KBM-7 (cell line): ENCODE data around the gene CXCL14.
A peak's percentile ranks its signal among the peaks of the same experiment; 100 is the strongest.

ENCODE experiments used
- DNase-seq: peaks from one replicate; pipeline ENCODE4 v3.0.0-alpha.2; 2015
- in situ Hi-C: fragments of 300-500 bp; cut with MboI; formaldehyde crosslinking; loops from 2 replicates; pipeline ENCODE4 v1.14.3; 2020; ENCODE audit warnings: low sequenced_read_pairs, low pct_unique_long_range_greater_than_20kb, mixed read lengths

Gene CXCL14, protein sequence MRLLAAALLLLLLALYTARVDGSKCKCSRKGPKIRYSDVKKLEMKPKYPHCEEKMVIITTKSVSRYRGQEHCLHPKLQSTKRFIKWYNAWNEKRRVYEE

DNA sequence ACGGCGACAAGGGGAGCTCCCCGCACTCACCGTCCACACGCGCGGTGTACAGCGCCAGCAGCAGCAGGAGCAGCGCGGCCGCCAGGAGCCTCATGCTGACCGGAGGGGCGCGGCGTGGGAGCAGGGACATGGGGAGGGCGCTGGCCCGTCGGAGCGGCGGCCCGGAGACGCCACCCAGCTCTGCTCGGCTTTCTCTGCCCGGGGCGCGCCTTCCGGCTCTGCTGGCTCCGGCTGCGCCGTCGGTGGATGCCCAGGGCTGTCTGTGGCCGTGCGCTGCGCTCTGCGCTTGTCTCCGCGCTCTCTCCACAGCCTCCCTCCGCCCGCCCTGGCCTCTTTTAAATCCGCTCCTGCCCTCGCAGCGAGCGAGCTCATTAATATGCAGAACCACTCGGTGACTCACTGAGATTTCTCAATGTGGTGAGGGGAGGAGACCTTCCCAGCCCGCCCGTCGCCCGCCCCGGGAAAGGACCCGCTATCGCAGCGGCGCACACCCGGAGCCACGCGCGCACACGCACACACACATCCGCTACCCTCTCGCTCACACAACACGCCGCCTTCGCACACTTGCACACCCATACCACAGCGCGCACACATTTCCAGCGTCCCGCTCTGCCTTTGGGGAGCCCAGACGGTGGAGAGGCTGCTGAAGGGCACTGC, at the start of gene CXCL14:
CXCL14 (minus strand) TSS at position 307 of the 657 bp plus-strand sequence; CDS start at position 94, 213 bp downstream.
- DNase-seq, result peak; percentile 16
- in situ Hi-C loops, result no loop called here

DNA sequence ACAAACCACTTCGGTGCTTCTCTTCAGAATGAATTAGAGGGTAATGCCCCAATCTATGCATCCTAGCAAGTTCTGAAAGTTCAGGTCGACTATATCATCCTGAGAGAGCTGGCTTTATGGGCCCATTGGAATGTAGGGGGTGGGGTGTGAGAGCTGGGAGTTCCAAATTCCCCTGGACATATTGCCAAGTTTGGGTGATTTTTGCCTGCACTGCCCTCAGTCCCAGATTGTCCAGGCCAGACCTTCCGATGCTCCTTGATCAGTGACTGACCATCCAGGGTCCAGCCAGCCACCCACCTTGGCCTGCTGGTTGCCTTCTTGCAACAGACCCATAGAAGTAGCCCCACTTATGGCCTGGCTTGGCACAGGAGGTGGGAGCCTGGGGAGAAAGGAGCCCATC, 47.8 kb upstream of the CXCL14 start:
- DNase-seq, result no peak
- in situ Hi-C loops, result no loop called here

DNA sequence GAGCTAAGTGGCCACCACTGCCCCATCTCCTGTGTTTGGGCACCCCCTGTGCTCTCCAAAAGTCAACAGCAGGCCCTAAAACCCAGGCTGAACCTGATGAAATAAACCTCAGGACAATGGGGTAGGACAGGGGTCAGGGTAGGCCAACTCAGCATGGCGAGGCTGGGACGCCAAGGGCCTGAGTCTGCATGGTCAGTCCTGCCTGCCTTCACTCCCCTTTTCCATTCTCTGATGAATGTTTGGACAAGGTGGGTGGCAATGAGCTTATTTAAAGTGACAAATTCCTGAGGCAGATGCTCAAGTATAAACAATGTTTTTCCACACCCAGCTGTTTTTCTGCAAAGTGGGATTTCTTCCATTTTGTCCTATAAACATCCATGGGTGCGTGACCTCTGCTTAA, 47.2 kb upstream of the CXCL14 start:
- no peak for DNase-seq
- in situ Hi-C loops, result no loop called here

DNA sequence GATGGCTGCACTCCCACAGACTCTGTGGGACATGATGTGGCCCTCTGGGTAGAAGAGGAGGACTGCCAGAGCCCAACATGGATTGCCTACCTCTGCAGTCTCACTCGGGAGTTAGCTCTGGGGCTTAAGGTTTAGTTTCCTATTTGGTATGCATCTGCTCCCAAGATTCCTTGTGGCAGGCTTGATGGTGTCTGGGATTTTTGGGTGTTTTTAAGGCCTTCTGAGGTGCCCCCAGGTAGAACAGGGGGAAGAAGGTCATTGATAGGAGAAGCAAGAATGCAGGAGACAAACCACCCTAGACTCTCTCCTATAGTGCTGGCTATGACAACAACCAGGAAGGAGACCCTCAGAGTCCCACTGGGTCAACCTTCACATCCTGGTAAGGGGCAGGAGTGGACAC, 46.7 kb upstream of the CXCL14 start:
- in situ Hi-C loops, result no loop called here
- no peak for DNase-seq

DNA sequence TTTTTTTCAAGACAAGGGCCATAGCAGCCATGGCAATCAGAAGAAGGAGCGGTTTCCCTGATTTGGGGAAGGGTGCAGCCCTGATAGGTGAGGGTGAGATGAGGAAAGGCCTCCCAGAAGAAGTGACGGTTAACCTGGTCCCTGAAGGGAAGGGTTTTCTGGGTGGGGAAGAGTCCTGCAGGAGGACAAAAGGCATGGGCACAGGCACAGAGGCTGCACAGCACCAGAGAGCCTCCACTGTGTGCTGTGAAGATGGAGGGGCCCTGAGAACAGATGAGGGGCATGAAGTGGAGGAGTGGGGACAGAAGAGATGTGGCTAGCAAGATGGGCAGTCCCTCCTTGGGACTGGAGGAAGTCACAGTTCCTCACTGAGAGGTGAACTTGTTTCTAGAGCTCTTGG, 46.3 kb upstream of the CXCL14 start:
- no peak for DNase-seq
- in situ Hi-C loops, result no loop called here

DNA sequence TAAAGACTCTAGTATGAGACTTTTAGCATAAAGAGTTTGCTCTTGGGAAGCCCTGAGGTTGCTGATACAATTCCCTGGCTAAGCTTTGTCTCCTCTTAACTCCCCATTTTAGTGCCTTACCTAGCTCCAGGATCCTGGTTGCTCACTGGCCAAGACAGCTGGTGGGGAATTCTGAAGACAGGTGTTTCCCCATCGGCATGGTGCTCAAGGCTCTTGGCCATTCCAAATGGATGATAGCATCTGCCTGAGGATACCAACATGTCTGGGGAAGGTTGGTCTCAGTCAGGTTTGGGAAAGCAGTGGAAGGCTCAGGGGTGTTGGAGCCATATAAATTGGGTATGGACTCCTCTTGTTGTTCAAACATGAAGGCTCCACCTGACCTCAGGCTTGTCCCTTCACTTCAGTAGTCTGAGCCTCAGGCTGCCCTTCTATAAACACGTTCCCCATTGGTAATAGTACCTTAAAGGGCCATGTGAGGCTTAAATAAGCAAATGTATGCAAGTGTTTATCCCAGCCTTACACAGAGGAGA, 44.5 kb upstream of the CXCL14 start:
- no peak for DNase-seq
- in situ Hi-C loops, result no loop called here

DNA sequence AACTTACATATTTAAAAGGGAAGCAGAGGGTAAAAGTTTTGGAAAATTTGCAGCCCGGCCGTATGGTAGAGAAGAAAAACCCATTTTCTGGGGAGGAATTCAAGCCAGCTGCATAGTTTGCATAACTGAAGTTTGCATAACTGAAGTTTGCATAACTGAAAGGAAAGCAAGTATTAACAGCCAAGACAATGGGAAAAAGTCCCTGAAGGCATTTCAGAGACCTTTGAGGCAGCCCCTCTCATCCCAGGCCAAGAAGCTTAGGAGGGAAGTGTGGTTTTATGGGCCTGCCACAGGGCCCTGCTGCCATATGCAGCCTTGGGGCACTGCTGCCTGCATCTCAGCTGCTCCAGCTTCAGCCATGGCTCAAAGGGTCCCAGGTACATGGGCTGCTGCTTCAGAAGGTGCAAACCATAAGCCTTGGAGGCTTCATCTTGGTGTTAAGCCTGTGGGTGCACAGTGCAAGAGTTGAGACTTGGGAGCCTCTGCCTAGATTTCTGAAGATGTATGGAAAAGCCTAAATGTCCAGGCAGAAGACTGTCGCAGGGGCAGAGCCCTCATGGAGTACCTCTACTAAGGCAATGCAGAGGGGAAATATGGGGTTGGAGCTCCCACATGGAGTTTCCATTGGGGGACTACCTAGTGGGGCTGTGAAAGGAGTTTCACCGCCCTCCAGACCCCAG, 36.9 kb upstream of the CXCL14 start:
- no peak for DNase-seq
- in situ Hi-C loops, result no loop called here

DNA sequence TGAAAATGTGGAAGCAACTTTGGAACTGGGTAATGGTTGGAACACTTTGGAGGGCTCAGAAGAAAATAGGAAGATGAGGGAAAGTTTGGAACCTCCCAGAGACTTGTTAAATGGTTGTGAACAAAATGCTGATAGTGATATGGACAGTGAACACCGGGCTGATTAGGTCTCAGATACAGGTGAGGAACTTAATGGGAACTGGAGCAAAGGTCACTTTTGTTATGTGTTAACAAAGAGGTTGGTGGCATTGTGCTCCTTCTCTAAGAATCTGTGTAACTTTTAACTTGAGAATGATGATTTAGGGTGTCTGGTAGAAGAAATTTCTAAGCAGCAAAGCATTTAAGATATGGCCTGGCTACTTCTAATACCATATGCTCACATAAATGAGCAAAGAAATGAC, 36.4 kb upstream of the CXCL14 start:
- DNase-seq, result no peak
- in situ Hi-C loops, result no loop called here

DNA sequence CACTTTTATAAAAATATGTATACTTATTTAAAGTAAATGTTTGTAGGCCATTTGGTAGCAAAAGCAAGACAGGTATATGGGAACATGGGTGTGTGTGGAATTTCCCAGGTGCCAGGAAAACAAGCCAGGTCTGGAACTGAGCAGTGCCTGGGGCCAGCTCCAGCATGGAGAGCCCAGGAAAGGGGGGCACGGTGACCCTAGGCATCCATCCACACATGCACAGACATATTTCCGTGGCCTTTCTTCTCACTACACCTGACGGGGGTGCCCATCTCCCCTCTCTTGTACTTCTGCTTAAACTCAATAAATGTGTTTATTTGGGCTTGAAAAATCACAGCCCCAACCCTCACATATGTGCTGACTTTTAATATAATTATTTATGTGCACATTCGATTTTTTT, 31.2 kb upstream of the CXCL14 start:
- DNase-seq, result no peak
- in situ Hi-C loops, result no loop called here

DNA sequence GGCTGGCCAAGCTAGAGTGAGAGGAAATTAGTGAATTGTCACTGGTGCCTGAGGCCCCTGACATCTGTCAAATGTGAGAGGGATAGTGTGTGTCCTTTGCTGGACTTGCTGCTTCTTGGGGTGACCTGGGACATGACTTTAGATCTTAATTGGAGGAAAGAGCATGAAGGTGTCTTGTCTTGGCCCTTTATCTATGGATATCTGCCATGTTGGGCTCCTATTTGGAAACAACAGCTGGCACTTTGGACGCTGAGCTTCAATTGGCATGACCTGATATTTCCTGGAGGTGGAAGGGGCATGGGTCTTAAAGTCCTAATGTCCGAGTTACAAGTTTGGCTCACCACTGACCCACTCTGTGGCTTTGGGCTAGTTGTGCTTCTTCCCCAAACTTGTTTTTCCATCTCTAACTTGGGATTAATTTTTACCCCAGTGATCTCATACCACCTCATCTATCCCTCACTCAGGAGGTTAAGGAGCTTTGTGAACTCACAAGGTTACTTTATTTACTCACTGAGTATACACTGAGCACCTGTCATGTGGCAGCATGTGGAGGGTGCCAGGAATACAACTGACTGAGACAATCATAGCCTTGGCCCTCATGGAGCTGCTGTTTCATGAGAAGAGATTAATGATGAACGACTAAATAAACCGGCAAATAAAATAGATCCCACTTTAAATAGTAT, 30.1 kb upstream of the CXCL14 start:
- DNase-seq, result no peak
- in situ Hi-C loops, result no loop called here

DNA sequence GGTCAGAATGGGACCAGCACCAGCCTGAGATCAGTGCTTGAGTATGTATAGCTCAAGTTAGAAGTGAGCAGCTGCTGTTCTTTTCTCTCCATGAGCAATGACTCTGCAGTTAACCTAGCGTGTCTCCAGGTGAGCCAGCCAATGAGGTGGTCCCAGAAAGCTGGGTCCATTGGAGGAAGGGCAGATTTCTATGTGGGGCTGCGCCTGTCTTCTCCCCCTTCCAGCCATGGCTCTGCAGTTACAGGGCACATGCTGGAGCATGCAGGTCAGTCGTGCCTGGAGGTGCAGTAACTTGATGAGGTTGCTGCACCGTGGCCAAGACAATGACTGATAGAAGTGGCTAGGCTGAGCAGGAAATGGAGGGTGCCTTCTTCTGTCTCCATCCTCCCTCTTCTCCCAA, 29.6 kb upstream of the CXCL14 start:
- in situ Hi-C loops, result no loop called here
- no peak for DNase-seq

DNA sequence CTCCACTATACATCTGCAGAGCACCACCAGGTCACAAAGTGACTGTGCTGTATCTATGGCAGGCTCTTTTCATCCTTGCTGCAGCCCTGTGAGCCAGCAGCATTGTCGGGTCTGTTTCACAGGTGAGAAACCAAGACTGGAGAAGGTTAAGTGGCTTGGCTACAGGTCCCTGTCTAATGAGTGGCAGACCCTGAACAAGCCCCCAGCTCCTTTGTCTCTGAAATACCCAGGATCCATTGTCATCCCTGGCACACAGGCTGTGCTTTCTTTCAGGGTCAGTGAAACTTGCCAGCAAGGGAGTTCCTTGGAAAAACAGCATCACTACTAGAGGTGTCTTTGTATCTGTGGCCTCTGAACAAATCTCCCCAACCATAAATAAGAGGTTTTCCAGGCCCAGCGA, 27.6 kb upstream of the CXCL14 start:
- in situ Hi-C loops, result no loop called here
- DNase-seq, result no peak

DNA sequence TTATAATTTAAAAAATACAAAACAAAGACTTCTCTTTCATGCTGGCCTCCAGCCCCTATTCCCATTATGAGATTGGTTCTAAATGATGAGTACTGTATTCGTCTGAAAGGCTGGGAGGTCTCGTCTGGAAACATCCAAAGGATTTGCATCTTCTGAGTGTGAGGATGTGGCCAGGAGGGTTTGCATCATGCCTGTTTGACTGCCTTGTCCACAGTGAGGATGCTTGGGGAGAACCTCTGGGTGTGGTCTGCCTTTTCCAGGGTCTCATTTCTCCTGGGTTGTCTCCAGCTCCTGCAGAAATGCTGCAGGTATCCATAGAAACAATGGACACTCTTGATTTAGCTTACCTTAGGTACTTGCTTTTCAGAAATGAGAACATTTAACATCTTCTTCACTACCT, 26.4 kb upstream of the CXCL14 start:
- DNase-seq, result no peak
- in situ Hi-C loops, result no loop called here

DNA sequence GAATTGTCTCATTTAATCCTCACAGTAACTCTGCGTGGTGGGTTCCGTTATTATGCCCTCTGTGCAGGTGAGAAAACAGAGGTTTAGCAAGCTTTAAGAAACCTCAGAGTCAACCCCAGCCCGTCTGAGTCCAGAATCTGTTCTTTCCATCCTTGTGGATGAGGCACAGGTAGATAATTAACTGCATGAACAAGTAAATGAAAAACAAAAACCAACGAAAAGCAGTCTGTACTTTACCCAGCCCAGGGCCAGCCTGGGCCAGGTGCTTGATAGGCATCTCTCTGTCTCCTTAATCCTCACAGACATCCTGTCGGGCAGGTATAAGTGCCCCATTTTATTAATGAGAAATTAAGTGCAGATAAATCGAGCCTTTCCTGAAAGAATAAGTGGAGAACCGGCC, 25.3 kb upstream of the CXCL14 start:
- no peak for DNase-seq
- in situ Hi-C loops, result no loop called here

DNA sequence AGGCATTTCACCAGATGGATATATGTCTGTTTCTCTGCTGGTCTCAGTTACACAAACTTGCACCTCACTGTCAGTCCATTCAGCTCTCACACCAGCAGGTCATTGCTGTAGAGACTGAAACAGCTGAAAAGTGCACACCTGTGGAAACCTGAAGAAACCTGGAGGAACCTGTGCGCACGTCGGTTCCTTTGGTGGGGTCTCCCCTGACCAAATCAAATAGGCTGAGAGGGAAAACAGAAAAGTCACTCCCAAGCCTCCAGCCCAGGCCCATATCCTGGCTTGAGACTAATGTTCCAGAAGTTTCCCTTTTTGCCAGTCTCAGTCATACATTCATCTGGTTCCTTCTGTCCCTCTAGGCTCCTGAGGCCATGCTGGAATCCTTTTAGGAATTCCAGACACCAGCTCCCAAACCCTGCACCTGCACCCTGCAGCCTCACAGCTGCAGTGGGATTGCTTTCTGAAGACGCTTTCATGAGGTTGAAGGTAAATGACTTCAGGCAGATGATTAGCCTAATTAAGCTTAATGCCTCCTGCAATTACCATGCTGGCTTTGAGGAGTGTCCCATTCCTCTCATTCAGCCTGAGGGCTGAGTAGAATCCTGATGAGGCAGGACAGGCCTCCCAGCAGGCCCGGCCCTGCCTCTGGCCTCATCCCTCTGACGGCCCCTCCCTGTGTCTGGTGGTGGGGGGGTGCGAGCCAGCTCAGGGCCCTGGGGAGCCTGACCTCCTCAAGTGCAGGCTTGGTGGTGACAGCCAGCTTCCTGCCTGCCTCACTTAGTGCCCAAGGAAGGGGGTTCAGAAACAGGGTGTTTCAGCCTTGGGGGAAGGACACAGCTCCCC, 24.3 kb upstream of the CXCL14 start:
- no peak for DNase-seq
- in situ Hi-C loops, result no loop called here

DNA sequence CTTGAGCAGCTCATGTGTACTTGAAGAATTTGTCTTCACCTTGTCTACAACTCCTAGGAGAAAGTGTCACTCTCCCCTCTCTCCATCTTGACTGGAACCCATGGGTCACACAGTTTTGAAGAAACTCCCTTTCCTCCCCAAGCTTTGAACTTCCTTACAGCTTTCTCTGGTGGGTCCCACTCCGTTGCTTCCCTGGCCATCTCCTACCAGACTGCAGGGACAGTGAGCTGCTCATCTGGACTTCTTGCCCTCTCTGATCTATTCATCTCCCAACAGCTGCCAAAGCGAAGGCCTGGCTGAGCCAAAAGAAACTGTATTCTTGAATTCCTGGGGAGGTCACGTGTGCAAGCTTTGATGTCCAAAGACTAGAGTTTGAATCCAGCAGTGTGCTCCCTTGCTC, 22.7 kb upstream of the CXCL14 start:
- no peak for DNase-seq
- in situ Hi-C loops, result no loop called here

DNA sequence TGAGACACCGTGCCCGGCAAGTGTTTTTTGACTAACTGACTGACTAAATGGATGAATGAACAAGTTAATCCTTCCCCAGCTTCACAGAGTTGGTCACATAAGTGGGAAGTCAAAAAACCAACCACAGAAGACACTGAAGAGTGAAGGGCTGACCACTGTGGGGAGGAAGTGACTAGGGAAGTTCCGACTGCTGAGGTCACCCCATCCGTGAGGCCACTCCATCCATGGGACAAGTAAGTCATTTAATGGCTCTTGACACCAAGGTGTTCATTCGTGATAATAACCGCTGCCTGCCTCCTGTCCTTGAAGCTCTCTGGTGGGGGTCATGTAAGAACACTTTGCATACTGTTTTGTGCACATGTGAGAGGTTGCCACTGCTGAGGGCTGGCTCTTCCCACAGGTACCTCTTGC, 22.2 kb upstream of the CXCL14 start:
- DNase-seq, result peak; percentile 18
- in situ Hi-C loops, result no loop called here

DNA sequence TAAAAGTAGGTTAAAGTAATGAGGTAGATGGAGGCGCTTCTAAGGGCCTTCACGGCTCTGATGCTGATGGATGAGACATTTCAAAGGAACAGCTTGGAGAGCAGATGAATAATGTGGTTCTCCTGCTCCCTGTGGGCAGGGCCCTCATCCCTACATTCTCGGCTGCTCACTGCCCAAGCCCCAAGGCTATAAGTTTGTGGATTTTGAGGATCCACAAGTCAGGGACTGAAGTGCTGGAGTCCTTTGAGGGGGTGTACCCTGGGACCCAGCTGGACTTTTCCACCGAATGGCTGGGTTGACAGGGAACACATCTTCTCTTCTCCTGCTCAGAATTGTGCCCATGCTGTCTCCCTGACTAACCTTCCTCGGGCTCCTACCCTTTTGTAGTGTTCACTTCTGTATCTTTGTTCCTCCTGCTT, 21.4 kb upstream of the CXCL14 start:
- no peak for DNase-seq
- in situ Hi-C loops, result no loop called here

DNA sequence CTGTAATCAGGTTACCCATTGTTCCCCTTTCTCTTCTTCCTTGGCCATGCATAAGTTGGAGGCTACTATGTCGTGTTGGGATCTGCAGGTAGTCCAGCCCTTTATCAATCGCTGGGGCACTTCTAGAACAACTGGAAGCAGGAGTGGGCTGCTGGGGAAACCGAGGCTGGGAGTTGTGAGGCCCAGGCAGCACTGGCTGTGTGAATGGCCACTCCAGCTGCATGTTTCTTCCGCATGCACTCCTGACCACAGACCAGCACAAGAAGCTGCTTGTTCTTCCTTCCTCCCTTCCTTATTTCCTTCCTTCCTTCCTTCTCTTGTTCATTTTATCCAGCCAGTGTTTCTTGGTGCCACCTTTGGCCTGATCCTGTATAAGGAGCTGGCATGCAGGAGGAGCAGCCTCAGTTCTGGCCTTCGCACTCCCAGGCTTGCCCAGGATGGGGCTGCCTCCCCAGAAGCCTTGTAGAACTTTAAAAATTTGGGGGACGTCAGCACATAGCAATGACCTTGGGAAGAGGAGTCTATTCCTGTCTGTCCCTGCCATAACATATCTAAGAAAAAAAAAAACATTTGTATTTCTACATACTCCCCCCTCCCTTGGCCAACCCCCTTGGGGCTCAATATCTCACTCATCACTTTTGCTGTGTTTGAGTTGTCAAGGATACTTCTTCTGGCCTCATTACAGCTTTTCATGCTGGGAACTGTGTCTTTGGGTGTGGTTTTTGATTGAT, 20.8 kb upstream of the CXCL14 start:
- DNase-seq, result no peak
- in situ Hi-C loops, result no loop called here
